A204.1 (cell line): Measurements from ENCODE around the gene PTPRA.

Experiments used
- FAIRE-seq: peaks from 2 replicates; lab custom pipeline; 2012; peaks lifted over from hg19 to GRCh38; lab: Jason Lieb, UNC

PTPRA gene

GRCh38 chr20:2858591-2858990 is 14.7 kb upstream of the PTPRA start:
- no peak for FAIRE-seq

- FAIRE-seq: no peak
Observed at GRCh38 chr20:2859330-2860121, 13.8 kb upstream of the PTPRA start.

DNA sequence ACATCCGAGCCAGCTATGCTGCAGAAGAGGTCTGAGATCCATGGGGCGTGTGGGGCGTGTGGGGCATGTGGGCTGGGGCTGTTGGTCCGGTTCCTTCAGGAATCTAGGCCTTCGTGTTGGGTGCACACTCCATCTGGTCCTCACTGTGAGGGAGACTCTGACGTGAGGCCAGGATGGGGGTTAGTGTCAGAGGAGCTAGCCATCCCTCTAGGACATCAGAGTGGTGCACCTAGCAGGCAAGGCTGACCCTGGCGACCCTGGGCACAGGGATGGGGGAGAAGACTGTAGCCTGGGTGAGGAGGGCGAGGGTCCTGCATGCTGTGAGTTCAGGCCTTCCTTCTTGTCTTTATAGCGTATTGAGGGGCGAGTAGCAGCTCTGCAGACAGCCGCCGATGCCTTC is 8.7 kb upstream of the PTPRA start:
- FAIRE-seq: no peak

DNA sequence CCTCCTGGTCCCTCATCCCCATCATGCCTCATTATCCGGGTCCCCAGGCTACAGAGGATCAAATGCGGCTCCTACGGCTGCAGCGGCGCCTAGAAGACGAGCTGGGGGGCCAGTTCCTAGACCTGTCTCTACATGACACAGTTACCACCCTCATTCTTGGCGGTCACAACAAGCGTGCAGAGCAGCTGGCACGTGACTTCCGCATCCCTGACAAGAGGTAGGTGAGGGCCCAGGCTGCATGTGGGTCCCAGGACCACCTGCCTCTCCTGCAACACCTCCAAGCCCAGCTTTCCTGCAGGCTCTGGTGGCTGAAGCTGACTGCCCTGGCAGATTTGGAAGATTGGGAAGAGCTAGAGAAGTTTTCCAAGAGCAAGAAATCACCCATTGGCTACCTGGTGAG is 8.2 kb upstream of the PTPRA start:
- no peak for FAIRE-seq

- no peak for FAIRE-seq
Observed at GRCh38 chr20:2865630-2866029, 7.7 kb upstream of the PTPRA start.

GRCh38 chr20:2866236-2866635 is 7.0 kb upstream of the PTPRA start:
- FAIRE-seq: no peak

- no peak for FAIRE-seq
Observed at GRCh38 chr20:2867081-2867864, 6.0 kb upstream of the PTPRA start.

GRCh38 chr20:2869381-2869780 is 3.9 kb upstream of the PTPRA start:
- no peak for FAIRE-seq

DNA sequence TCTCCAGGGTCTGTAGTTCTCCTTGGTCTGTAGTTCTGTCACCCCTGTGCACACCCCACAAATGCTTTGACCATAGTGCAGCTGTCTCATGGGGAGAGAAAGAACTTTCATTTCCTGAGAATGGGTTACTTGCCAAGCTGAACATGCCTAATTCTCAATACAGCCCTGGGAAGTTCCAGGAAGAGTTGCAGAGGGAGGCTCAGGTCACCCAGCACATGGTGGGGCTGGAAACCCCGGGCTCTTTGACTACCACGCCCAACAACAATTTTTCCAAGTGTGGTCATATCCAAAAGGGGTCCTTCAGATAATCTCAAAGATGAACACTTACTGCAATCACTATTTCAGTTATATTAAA is 2.2 kb upstream of the PTPRA start:
- no peak for FAIRE-seq

- no peak for FAIRE-seq
Observed at GRCh38 chr20:2871661-2872458, 1.4 kb upstream of the PTPRA start.

DNA sequence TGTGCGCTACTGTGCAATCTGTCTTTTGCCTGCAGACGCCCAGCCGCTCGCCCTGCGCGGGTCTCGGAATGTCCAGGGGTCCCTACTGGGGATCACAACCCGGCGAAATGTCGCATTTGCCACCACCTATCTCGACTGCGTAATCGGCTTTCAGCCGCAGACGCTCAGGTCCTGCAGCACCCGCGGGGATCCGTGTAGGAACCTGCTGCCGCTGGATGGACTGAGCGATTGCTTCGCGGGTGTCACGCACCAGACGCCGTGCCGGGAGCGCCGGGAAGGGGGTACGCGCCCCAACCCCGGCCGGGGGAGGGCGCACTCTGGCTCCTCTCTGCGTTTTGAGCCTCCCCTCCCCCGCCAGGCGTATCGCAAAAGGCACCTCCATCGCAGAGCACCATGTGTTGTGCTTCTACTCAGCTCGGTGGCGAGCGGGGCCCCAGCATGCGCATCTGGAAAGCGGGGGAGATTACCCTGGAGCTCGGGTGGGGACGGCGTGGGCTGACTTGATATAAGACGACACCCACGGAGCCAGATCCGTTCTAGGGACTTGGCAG is 747 bp upstream of the PTPRA start:
- FAIRE-seq: no peak

- FAIRE-seq: no peak
Observed at GRCh38 chr20:2873747-2874041, 413 bp downstream of the PTPRA start.

DNA sequence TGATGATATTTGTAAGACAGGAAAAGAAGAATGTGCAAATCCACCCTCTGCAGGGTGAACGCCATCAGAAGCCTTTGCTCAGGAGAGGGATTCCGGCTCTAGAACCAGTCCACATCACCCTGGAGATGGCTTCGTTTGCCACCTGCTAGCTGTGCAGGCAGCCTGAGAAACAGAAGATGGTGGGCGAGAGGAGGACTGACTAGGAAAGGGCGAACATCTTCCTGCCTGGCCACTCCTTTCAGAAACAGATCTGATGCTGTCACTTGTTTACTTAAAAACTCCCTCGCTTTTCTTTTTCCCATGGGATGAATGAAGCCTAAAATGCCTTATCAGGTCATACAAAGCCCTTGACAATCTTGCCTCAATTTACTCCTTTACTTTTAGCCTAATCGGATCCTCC is 1.2 kb downstream of the PTPRA start:
- FAIRE-seq: no peak

DNA sequence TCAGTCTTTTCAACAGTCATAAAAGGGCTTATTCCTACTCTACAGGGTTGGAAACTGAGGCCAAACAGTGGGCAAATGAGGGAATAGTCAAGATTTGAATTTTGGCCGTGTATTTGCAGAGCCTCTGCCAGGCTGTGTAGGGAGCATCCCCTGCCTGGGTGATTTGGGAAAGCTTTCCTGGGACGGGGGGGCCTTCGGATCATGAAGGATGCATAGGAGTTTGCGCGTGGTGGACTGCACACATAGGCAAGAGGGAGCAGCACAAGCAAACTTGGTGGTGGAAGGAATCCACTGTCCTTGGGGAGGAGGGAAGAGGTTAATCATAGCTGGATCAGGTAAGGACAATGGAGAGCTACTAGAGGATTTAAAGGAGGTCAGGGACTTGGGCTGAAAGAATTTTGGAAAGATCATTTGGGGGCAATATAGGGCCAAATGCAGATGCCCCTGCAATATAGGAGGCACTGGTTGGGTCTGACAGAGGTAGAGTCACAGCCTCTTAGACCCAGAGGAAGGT is 2.5 kb downstream of the PTPRA start:
- no peak for FAIRE-seq

GRCh38 chr20:2878515-2878914 is 5.2 kb downstream of the PTPRA start:
- no peak for FAIRE-seq

DNA sequence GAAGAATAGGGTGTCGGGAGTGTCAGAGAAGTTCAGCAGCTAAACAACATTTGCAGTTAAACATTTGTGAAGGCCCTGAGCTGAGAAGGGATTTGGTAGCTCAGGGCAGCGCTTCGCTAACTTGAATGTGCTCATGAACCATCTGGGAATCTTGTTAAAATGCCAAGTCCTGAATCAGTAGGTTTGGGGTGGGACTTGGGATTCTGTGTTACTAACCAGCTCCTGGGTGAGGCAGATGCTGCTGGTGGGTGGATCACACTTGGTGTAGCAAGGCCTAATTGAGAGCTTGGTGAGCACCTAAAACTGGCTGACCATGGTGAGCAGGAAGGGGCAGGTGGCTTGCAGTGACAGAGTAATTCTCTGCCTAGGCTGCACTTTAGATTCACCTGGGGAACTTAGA is 5.9 kb downstream of the PTPRA start:
- no peak for FAIRE-seq

GRCh38 chr20:2880650-2881049 is 7.4 kb downstream of the PTPRA start:
- no peak for FAIRE-seq

- FAIRE-seq: no peak
Observed at GRCh38 chr20:2883726-2884637, 10.7 kb downstream of the PTPRA start.

DNA sequence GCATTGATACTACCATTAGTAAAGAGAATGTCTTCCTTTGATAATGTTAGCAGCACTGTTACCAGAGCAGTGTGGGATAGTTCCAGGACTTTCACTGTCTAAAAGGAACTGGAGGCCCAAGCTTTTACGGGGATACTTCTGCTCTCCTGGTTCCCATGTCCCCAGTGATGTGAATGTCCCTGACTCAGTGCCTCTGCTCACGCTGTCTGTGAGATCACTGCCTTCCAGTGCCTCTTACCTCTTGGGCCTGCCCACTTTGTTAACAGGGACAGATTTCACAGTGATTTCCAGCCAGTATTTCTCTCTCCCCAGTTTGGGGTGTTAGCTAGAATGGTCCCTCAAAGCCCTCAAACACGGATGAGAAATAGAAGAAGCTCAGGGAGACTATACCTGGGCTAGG is 14.4 kb downstream of the PTPRA start:
- no peak for FAIRE-seq

- FAIRE-seq: no peak
Observed at GRCh38 chr20:2888224-2888955, 15.1 kb downstream of the PTPRA start.

DNA sequence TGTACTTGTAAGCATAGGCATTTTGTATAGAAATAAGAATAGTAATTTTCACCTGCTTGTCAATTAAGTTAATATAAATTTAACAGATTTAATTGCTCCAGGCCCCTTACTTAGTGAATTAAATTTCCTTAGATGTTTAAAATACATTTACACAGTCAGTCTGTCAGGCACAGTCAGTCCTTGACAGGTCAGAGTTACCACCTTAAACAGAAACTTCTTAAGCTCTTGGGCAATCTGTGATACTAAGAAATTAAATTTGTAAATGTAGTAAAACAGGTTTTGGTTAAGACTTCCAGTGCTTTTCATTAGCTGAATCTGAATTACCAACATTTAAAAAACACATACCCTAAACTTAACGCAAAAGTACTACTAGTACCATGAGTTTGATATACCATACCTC is 15.9 kb downstream of the PTPRA start:
- no peak for FAIRE-seq
